ENCODE measurements around the gene POU1F1.

DNA sequence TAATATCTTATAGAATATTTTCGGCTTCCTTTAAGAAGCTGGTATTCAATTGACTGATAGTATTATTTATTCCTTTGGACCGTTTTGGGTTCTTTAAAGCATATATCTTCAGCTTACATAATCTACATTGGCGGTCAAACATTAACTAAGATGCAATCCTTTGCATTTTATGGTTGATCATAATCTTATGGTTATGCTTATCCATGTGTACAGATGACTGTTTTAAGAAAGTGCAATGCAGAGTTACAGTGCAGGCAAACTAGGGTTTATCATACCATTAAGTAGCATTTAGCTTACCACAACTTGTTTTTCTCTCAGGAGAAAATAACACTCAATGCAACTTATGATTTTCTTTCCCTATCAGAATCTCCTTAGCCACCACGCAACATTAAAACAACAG lies 41.4 kb upstream of the POU1F1 start:
- TF ChIP-seq, protein P1, sequence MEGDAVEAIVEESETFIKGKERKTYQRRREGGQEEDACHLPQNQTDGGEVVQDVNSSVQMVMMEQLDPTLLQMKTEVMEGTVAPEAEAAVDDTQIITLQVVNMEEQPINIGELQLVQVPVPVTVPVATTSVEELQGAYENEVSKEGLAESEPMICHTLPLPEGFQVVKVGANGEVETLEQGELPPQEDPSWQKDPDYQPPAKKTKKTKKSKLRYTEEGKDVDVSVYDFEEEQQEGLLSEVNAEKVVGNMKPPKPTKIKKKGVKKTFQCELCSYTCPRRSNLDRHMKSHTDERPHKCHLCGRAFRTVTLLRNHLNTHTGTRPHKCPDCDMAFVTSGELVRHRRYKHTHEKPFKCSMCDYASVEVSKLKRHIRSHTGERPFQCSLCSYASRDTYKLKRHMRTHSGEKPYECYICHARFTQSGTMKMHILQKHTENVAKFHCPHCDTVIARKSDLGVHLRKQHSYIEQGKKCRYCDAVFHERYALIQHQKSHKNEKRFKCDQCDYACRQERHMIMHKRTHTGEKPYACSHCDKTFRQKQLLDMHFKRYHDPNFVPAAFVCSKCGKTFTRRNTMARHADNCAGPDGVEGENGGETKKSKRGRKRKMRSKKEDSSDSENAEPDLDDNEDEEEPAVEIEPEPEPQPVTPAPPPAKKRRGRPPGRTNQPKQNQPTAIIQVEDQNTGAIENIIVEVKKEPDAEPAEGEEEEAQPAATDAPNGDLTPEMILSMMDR (IDR thresholded peaks at IDR 0.05), result no peak
- no peak for TF ChIP-seq POLR2A (IDR thresholded peaks at IDR 0.05)
- no peak for TF ChIP-seq POLR2AphosphoS5 (IDR thresholded peaks at IDR 0.05)

Data from prostate gland (tissue), 2 donors.